Activated effector memory CD4-positive, alpha-beta T cell treated with anti-CD3 and anti-CD28 coated beads, Interleukin-2, amount 50 U/mL, for 16 hours (primary cell): ENCODE results near the gene PHB1.
"Not testable (repeated sequence)": the region's sequence is repeated elsewhere in the genome, so short reads cannot be mapped to it uniquely, and the experiment has no call there.

Experiments used
- DNase-seq: peaks from one replicate; pipeline ENCODE4 v3.0.0-alpha.2; 2020

Gene PHB1

DNA sequence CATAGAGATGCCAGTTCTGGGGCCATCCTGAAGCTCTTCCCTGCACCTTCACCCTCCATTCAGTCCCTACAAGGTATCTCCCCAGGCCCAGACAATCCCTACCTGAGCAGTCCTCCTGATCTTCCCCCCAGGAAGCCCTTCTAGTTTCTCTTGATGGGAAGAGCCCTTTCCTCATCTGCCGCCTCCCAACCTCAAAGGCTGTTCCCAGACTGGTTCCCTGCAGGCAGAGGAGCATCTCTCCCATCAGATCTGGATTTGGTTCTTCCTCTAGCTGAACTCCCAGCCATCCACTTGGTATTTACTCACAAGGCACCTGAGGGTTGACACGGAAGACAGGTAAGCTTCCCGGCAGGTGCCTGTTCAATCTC is 24.6 kb upstream of the PHB1 start:
- no peak for DNase-seq

DNA sequence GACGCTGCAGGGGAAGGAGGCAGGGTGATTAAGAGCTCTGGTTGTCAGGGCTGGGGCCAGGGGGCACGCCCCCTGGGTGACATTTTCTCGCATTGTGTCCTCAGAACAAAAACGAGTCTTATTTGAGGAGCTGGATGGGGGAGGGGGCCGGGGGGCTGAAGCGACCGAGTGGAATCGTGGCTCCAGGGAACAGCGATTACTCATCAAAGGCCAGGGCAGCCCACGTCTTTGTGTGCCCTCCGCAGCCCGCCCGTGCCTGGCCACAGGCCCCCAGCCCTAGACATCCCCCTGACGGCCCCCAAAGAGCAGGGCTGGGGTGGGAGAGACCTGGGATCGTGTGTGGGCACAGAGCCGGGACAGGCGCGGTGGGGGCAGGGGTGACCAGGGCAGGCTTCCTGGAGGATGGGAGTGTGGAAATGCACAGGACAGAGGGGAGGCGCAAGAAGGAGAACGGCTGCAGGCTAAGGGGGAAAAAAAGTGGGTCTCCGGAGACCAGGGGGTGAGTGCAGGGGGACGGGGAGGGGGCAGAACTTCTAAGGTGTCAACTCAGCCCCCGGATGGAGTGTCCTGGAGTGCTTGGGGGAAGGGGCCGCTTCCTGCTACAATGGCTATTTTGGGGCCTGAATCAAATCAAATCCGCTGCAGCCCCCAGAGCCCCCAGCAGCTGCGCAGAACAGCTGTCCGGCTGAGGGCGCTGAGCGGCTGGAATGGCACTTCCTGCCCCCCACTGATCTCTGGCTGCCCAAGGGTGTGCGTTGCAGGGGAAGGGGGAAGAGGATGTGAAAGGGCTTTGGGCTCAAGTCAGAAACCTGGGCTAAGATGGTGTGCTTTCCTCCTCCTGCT is 24.0 kb upstream of the PHB1 start:
- DNase-seq = peak; percentile 30

DNA sequence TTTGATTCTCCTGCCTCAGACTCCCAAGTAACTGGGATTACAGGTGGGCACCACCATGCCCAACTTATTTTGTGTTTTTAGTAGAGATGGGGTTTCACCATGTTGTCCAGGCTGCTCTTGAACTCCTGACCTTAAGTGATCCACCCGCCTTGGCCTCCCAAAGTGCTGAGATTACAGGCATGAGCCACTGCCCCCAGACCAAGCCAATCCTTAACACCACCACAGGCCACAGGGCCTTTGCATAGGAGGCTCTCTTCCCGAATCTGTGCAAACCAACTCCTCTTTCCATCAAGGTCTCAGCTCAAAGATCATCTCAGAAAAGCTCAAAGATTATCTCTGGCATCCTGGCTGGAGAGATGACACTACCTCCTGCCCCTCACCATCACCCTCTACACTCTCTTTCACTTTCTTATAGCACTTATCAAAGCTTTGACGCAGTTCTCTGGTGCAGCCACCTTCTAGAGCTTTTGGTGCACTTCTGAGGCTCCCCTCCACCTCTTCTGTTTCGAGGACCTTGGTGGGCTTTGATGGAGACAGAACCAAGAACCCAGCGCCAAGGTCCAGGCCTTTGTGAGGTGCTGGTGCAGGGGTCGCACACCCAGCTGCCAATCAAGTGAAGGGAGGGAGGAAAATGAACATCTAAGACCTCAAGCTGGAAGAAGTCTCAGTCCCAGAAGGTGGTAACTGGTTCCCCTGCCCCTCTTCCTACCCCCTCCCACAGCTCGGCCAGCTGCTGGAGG is 23.2 kb upstream of the PHB1 start:
- DNase-seq = peak; percentile 41

DNA sequence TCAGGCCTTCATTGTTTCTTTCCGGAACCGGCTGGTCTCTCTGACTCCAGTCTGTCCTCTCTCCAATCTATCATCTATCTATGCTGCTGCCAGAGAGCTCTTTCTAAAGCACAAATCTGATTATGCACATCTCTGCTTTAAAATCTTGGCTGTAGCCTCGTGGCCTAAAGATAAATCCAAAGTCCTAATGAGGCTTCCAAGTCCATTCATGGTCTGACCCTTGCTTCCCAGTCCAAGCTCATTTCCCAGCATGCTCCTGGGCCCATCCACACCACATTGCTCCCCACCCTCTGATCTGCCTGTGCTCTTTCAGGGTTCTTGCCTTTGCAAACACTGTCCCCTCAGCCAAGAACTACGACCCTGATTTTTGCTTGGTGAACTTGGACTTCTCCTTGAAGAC is 21.5 kb upstream of the PHB1 start:
- DNase-seq = no peak

DNA sequence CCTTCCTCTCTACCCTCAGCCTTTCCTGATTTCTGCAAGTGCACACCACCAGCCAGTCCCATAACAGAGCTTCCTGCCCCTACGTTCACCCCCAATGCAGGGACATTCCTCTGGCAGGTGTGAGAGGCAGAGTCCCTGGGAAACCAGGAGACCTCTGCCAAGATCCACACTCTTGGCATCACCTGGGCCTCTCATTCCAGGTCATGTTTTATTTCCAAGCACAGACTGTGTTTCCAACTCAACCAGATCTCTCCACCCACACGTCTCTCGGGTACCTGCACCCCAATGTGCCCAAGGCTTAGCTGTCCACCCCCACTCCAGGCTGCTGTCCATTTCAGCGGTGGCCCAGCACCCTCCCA is 21.0 kb upstream of the PHB1 start:
- DNase-seq = no peak

DNA sequence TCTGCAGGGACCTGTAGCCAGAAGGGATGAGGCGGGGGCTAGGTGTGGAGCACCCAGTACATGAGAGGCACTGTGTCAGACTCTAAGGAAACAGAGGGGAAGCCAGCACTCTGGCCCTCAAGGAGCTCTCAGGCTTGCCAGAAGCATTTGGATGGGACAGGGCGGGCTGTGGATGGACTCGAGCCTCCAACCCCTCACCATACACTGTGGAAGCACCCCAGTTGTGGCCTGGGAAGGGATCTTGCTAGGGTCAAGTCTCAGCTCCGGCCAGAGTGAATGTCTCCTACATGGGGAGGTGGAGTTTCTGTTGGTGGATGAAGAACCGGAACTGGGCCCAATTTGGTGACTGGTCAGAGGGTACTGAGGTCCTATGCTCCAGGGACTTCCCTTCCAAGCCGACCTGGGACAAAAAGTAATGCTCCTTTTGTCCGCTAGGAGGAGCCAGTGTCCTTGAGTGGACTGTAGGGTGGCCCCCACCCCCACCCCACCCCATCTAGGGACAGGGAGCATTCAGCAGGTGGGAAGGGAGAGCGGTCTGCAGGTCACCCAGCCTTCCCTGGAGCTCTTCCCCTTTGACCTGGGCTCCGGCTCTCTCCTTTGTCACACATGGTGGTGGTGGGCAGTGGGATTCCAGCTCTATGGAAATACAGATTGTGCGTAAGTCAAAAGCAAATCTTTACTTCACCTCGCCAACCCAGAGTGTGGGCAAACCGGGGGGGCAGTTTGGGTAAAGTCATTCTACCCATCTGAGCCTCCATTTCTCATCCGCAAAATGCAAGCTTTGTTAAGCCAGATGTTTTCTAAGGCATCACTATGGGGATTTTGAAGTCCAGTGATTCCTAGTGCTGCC is 20.4 kb upstream of the PHB1 start:
- peak; percentile 72 for DNase-seq

DNA sequence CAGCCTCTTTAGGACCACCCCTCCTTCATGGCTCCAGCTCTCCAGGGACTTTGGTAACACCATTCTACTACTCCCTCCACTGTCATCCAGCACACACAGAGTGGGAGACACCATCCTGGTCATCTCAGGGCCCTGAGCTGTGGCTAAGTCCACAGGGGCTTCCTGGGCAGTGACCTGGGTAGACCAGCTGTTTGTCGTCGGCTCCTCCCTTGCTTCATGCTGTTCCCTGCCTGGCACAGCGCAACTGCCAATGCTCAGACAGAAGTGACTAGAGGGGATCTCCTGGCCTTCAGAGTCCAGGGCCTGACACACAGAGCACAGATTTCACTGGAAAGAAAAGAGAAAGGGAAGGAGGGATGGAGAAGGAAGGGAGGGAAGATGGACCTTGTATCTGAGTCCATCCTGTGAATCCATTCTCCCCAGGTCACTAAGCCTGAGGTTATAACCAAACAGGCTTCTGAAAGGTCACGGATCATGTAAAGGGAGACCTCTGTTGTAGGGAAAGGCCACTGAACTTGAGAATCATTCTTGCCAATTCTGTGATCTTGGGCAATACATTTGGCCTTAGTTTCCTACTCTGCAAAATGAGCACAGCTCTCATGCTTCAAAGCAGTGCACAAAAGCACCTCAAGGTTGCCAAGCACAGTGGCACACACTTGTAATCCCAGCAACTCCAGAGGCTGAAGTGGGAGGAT is 18.5 kb upstream of the PHB1 start:
- DNase-seq = no peak

DNA sequence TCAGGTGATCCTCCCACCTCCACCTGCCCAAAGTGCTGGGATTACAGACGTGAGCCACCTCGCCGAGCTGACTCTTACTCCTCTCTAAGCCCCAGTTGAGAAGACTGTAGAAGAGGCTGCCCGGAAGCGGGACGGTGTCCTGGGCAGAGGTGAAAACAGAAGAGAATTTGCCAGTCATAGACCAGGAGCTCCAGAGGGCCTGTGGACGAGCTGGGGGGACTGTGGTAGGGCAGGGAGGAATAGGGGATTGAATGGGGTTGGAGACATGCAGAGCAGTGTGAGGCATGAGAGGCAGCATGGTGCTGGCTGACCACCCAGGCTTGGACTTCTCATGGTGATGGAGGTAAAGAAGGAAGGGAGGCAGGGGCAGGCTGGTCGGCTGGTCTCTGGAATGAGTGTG is 17.1 kb upstream of the PHB1 start:
- no peak for DNase-seq

DNA sequence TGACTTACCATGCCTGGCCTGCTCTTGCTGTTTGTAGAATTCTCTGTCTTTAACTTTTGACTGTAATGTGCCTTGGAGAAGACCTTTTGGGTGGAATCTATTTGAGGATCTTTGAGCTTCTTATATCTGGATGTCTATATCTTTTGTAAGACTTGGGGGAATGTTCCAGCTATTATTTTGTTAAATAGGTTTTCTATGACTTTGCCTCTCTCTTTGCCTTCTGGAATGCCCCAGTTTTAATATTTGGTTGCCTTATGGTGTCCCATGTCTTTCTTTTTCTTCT is 10.3 kb upstream of the PHB1 start:
- no peak for DNase-seq

DNA sequence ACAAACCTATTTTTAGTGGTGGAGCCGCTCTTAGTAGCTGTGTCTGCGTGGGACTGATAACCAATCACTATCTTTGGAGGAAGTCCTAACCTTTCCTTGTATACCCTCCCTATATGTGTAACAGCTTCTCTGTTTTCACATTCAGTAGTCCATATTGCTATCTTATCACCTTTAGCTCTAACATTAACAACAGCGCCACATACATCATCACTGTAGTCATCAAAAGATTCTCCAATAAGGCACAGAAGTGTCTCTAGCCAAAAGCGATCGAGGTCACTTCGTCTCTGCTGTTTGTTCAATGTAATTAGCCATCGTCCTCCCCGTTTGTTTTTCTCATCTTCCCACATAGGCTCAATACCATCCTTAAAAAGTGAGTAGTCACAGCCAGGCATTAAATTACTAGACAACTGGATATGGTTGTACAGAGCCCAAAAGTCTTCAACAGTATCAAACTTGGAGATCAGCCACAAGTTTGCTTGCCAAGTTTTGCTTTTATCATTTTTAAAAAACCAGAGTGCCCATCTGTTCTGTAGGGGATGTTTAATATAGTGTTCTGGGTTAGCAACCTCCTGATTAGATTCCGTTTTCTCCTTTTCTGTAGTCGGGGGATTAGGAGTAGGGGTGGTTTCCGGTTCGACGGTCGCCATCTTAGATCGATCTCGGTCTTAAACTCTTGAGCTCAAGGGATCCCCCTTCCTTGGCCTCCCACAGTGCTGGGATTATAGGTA is 9.8 kb upstream of the PHB1 start:
- not testable (repeated sequence) for DNase-seq

DNA sequence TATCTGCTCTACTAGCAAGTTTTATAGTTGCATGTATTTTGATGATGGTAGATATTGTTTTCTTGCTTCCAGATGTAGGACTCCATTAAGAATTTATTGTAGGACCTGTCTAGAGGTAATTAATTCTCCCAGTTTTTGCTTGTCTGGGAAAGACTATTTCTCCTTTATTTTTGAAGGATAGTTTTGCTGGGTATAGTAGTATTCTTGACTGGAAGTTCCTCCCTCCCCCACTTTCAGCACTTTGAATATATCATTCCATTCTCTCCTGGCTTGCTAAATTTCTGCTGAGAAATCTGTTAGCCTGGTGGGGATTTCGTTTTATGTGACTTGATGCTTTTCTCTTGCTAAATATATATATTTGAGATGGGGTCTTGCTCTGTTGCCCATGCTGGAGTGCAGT is 8.0 kb upstream of the PHB1 start:
- DNase-seq = no peak

DNA sequence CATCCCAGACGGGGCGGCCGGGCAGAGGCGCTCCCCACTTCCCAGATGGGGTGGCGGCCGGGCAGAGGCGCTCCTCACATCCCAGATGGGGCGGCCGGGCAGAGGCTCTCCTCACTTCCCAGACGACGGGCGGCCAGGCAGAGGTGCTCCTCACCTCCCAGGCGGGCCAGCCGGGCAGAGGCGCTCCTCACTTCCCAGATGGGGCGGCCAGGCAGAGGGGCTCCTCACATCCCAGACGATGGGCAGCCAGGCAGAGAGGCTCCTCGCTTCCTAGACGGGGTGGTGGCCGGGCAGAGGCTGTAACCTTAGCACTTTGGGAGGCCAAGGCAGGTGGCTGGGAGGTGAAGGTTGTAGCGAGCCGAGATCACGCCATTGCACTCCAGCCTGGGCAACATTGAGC is 5.1 kb upstream of the PHB1 start:
- DNase-seq = not testable (repeated sequence)

DNA sequence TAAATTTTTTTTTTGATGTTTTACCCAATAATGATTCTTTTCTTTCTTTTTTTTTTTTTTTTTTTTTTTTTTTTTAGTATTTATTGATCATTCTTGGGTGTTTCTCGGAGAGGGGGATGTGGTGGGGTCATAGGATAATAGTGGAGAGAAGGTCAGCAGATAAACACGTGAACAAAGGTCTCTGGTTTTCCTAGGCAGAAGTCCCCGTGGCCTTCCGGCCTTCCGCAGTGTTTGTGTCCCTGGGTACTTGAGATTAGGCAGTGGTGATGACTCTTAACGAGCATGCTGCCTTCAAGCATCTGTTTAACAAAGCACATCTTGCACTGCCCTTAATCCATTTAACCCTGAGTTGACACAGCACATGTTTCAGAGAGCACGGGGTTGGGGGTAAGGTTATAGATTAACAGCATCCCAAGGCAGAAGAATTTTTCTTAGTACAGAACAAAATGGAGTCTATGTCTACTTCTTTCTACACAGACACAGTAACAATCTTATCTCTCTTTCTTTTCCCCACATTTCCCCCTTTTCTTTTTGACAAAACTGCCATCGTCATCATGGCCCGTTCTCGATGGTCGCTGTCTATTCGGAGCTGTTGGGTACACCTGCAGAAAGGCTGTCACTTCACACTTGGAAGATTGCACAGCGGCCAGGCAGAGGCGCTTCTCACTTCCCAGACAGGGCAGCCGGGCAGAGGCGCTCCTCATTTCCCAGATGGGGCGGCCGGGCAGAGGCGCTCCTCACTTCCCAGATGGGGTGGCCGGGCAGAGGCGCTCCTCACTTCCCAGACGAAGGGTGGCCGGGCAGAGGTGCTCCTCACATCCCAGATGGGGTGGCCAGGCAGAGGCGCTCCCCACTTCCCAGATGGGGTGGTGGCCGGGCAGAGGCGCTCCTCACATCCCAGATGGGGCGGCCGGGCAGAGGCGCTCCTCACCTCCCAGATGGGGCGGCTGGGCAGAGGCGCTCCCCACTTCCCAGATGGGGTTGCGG is 4.4 kb upstream of the PHB1 start:
- not testable (repeated sequence) for DNase-seq

DNA sequence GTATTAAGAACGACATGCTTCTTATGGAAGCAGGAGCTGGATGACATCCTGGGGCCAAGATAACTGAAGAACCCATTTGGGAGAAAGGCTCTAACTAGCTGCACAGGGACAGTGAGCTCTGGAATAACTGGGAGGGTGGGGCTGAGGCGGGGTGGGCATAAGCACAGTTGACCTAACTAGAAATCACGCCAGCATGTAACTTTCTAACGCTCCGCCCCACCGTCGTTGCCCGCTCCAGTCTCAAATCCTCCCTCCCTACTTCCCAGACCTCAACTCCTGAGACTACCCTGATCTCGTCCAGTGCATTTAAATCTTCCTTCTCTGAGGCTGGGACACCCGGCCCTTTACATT is 436 bp downstream of the PHB1 start:
- no peak for DNase-seq

DNA sequence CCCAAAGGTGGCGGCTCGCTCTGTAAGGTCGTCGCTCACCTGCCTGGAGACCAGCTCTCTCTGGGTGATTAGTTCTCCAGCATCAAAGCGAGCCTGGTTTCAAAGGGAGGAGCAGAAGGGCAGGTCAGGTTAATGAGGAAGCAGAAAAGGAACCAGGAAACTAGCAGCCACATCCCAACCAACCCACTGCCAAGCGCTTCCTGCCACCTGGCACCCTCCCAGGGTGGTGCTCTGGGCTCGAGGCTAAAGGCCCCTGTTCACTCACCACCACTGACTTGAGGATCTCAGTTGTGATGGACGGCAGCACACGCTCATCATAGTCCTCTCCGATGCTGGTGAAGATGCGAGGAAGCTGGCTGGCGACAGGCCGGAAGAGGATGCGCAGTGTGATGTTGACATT is 5.6 kb downstream of the PHB1 start:
- no peak for DNase-seq

DNA sequence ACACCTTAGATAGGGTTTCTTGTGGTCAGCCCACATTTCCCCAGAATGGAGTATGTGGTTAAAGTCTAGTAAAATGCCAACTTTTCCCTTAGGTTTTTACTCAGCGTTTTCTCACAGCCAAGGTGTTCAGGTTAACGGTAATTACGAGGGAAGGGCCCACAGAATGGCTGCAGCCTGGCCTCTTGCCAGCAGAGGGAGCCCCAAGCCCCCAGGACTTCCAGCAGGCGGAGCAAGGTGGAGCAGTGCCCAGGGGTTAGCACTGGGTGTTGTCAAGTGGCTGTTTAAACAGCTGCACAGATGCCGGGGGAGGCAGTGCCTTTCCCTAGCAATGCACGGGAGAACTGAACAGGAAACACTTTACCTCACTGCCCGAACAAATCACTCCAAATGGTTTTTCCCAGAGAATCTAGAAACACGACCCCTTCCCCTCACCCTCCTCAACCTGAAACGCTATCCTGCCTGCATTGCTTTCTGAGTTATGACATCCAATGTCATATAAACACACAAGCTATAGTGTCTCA is 6.6 kb downstream of the PHB1 start:
- DNase-seq = peak; percentile 94

DNA sequence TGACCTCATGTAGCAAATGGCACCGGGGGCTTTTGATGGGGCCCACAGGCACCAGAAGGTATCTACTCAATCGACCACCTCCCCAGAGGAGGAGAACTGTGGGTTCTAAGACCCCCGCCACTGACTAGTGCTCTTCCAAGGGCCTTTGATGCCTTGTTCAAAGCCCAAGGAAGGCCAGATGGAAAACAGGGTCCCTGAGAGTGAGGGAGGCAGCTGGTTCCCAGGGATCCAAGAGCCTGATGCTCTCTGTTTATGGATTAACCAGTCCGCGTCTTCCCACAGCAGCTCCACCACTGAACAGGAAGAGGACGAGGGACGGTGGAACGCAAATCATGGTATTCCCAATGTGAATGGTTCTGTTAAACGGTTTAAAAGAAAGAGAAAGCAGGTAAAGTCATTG is 7.6 kb downstream of the PHB1 start:
- no peak for DNase-seq

DNA sequence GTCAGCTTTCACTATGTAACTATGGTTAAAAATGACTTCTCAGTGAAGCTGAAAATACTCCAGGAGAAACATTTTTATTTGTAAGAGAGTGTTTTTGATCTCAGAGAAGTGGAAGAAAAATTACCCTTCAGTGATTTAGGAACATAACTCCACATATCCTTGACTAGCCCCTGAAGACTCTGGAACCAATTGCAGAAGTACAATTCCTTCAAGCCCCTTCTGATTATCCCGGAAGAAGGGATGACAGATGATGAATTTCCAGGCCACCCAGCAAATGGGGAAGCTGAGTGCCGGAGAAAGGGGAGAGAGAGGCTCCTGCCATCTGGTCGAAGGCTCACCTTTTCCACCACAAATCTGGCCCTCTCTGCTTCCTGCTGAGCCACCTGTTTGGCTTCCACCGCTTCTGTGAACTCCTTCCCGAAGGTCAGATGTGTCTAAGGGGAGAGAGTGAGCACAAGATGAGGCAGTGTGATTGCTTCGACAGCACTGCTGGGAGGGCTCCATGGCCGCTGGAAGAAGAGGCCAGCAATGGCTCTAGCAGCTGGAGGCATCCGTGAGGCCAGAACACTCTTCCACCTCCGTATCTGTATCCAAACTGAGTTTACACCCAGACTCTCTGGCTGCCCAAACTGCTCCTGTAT is 8.1 kb downstream of the PHB1 start:
- no peak for DNase-seq

DNA sequence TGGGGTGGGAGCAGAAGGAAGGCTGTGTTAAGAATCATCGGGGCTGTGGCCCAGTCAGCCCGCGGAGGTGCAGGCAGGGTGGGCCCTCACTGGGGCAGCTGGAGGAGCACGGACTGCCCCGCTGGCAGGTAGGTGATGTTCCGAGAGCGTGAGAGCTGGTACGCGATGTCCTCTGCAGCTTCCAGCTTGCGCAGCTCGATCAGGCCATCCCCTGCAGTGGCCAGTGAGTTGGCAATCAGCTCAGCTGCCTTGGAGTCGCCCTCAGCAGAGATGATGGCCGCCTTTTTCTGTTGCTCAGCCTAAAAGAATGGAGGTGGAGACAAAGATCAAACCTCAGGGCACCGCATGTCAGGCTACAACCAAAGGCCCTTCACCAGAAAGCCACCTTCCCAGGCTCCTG is 9.8 kb downstream of the PHB1 start:
- no peak for DNase-seq

DNA sequence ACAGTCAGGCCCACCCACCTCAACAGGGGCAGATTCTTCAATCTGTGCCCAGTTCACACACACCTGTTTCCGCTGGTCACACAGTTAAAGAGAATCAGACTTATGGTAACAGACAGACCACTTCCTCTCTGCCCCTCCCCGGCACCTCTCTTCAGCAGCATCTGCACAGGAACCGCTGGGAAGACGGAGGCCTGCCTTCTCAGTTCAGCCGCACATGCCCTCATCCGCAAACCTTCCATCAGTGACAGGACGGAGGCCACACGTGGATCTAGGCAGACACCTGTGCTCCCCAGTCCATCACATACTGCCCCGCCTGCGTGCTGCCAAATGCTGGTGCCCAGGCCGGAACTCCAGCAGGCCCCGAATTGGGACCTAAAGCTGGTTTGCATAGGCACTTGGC is 10.3 kb downstream of the PHB1 start:
- no peak for DNase-seq
